Measurements from ENCODE around the gene CMIP.

The CMIP gene

GRCh38 chr16:81678326-81679095 lies 233.9 kb downstream of the CMIP start:
- in situ Hi-C loops (cut with HindIII; ENCODE audit: low sequenced_read_pairs): no loop called here
- DNase-seq (ENCODE audit: low read depth, low spot score): no peak

DNA sequence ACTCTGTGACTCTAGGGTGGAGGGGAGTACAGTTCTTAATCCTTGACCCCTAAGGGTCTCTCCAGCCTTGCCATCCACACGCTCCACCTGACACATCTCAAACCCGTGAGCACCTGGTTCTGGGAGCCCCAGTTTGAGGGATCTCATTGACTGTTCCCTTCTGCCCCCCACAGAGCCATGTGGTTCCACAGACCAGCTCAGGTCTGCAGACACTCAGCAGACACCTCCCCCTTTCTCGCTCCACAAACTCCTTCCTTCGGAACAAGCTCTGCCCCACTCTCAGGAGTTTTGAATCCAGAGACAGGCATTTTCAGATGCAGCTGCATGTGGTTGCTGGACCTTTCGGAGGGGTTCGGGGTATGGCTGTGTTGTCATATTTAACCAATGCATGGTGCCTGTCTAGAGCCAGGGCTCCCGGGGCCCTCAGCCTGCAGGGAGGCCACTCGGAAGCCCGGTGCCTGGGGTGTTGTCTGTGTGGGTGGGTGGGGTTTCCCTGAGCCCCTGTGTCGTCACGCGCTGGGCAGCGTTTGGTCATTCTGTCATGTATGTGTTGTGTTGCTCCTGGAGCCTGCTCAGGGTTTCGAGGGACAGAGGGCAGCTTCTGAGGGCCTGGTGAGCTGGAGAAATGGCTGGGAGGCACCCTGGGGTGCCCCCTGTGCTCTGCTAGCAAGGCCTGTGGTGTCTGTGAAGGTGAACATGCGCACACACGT lies 235.3 kb downstream of the CMIP start:
- no peak overlapping the region for H3K4me3 ChIP-seq (ENCODE audit: low read depth, low read length)
- in situ Hi-C loops (cut with HindIII; ENCODE audit: low sequenced_read_pairs): no loop called here
- no peak for DNase-seq (ENCODE audit: low read depth, low spot score)
- TF ChIP-seq, protein P1, sequence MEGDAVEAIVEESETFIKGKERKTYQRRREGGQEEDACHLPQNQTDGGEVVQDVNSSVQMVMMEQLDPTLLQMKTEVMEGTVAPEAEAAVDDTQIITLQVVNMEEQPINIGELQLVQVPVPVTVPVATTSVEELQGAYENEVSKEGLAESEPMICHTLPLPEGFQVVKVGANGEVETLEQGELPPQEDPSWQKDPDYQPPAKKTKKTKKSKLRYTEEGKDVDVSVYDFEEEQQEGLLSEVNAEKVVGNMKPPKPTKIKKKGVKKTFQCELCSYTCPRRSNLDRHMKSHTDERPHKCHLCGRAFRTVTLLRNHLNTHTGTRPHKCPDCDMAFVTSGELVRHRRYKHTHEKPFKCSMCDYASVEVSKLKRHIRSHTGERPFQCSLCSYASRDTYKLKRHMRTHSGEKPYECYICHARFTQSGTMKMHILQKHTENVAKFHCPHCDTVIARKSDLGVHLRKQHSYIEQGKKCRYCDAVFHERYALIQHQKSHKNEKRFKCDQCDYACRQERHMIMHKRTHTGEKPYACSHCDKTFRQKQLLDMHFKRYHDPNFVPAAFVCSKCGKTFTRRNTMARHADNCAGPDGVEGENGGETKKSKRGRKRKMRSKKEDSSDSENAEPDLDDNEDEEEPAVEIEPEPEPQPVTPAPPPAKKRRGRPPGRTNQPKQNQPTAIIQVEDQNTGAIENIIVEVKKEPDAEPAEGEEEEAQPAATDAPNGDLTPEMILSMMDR (IDR thresholded peaks at IDR 0.05; ENCODE audit: low read depth, low read length): no peak

More at GRCh38 chr16:81678326-81679095, 233.9 kb downstream of the CMIP start:
- TF ChIP-seq, protein P1 (IDR thresholded peaks at IDR 0.05; ENCODE audit: low read depth, low read length): no peak
- no peak overlapping the region for H3K4me3 ChIP-seq (ENCODE audit: low read depth, low read length)

DNA sequence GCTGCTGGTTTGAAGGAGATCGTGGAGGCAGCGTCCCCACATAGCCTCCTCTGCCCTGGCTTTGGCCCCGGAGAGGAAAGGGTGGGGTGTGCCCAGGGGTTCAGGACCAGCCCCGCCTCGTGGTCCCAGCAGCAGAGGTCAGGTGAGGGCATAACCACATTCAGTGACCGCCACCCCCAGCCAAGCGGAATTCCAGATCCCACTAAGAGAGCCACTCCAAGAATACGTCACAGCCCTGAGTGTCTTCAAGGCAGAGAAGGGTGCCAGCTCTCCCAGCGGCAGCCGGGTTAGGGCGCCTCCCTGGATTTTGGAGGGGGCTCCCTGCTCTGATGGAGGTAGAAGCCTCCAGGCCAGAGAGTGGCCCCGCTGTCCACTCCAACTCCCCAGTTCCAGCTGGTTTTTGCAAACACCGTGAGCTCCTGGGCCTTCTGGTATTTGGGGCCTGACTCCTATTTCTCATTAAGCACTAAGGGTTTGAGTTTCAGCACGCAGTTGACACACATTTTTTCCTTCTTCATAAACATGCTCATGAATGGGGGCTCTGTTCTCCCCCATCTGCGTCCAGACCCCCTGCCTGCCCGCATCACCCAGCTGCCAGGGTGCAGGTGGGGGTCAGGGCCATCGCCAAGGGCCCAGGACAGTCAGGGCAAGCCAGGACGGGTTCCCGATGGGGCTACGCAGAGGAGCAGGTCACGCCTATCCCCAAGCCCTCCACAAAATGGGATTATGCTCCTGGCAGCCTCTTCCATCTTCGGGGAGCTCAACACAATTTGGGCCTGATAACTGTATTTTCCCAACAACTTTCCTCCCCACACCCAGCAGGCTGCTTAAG lies 236.1 kb downstream of the CMIP start:
- in situ Hi-C loops (cut with HindIII; ENCODE audit: low sequenced_read_pairs): no loop called here
- H3K4me3 ChIP-seq (ENCODE audit: low read depth, low read length): no peak overlapping the region
- no peak for DNase-seq (ENCODE audit: low read depth, low spot score)
- TF ChIP-seq, protein P1 (IDR thresholded peaks at IDR 0.05; ENCODE audit: low read depth, low read length): no peak

- in situ Hi-C loops (cut with HindIII; ENCODE audit: low sequenced_read_pairs): no loop called here
- H3K4me3 ChIP-seq (ENCODE audit: low read depth, low read length): no peak overlapping the region
- TF ChIP-seq, protein P1 (IDR thresholded peaks at IDR 0.05; ENCODE audit: low read depth, low read length): no peak
- DNase-seq (ENCODE audit: low read depth, low spot score): no peak
Observed at GRCh38 chr16:81681311-81681710, 236.7 kb downstream of the CMIP start.

GRCh38 chr16:81684242-81684837 lies 239.7 kb downstream of the CMIP start:
- in situ Hi-C loops (cut with HindIII; ENCODE audit: low sequenced_read_pairs): no loop called here
- H3K4me3 ChIP-seq (ENCODE audit: low read depth, low read length): no peak overlapping the region
- DNase-seq (ENCODE audit: low read depth, low spot score): no peak
- TF ChIP-seq, protein P1 (IDR thresholded peaks at IDR 0.05; ENCODE audit: low read depth, low read length): no peak

- in situ Hi-C loops (cut with HindIII; ENCODE audit: low sequenced_read_pairs): no loop called here
- TF ChIP-seq, protein P1 (IDR thresholded peaks at IDR 0.05; ENCODE audit: low read depth, low read length): no peak
Observed at GRCh38 chr16:81684901-81685300, 240.3 kb downstream of the CMIP start.

More at GRCh38 chr16:81684901-81685300, 240.3 kb downstream of the CMIP start:
- H3K4me3 ChIP-seq (ENCODE audit: low read depth, low read length): no peak overlapping the region
- DNase-seq (ENCODE audit: low read depth, low spot score): no peak
